Breast epithelium (tissue), 3 donors: ENCODE data around the gene HSD17B8.

Source experiments
- CTCF ChIP-seq, 3 donors: fragments of 450-650 bp; IDR thresholded peaks; one replicate each; pipeline ENCODE4 v1.5.1; 2016 to 2017; ENCODE audit warnings: antibody characterized with exemption in 3 of 3, mild to moderate bottlenecking in 3 of 3, moderate library complexity in 3 of 3
- POLR2AphosphoS5 ChIP-seq, 3 donors: sonication (generic); formaldehyde crosslinking; IDR thresholded peaks; one replicate each; pipeline ENCODE4 v1.6.1; 2017; ENCODE audit warnings: antibody characterized with exemption in 3 of 3

- no peak for TF ChIP-seq POLR2AphosphoS5 (IDR thresholded peaks at IDR 0.05)
- no peak for TF ChIP-seq CTCF (IDR thresholded peaks at IDR 0.05)
Measured at GRCh38 chr6:33156964-33157363, 47.5 kb upstream of the HSD17B8 start.
